HG03159 (cell line): ENCODE measurements around the gene PSMB3.
"Not testable (repeated sequence)": the region's sequence is repeated elsewhere in the genome, so short reads cannot be mapped to it uniquely, and the experiment has no call there.

Source experiments
- ATAC-seq: cut with Tn5 transposase; IDR thresholded peaks from one replicate; pipeline ENCODE4 v1.9.1; 2021; ENCODE audit warnings: mild to moderate bottlenecking, moderate library complexity; ENCODE audit not compliant: unreplicated experiment

Gene PSMB3

GRCh38 chr17:38715216-38715943, 37.2 kb upstream of the PSMB3 start:
- ATAC-seq = no peak

- no peak for ATAC-seq
Observed at GRCh38 chr17:38716368-38717005, 36.1 kb upstream of the PSMB3 start.

- ATAC-seq = no peak
Observed at GRCh38 chr17:38717139-38717745, 35.3 kb upstream of the PSMB3 start.

- ATAC-seq = no peak
Observed at GRCh38 chr17:38719289-38719942, 33.1 kb upstream of the PSMB3 start.

GRCh38 chr17:38719943-38720641, 32.4 kb upstream of the PSMB3 start:
- no peak for ATAC-seq

- ATAC-seq = no peak
Observed at GRCh38 chr17:38720941-38721340, 31.6 kb upstream of the PSMB3 start.

- no peak for ATAC-seq
Observed at GRCh38 chr17:38721802-38722201, 30.7 kb upstream of the PSMB3 start.

- no peak for ATAC-seq
Observed at GRCh38 chr17:38724337-38724988, 28.1 kb upstream of the PSMB3 start.

GRCh38 chr17:38725066-38725465, 27.5 kb upstream of the PSMB3 start:
- no peak for ATAC-seq

GRCh38 chr17:38726145-38726544, 26.4 kb upstream of the PSMB3 start:
- not testable (repeated sequence) for ATAC-seq

GRCh38 chr17:38727736-38728135, 24.8 kb upstream of the PSMB3 start:
- no peak for ATAC-seq

GRCh38 chr17:38728290-38728831, 24.2 kb upstream of the PSMB3 start:
- ATAC-seq = no peak

GRCh38 chr17:38729368-38729885, 23.1 kb upstream of the PSMB3 start:
- ATAC-seq = no peak

GRCh38 chr17:38729886-38730525, 22.5 kb upstream of the PSMB3 start, which contains the start of gene CISD3:
CISD3 (plus strand) TSS chr17:38730341; CDS start chr17:38730359, 18 bp downstream.
- peak; percentile 76 for ATAC-seq

- ATAC-seq = no peak
Observed at GRCh38 chr17:38730526-38731379, 21.8 kb upstream of the PSMB3 start.

GRCh38 chr17:38731526-38732294, 20.8 kb upstream of the PSMB3 start:
- ATAC-seq = no peak

GRCh38 chr17:38732376-38733281, 19.9 kb upstream of the PSMB3 start:
- no peak for ATAC-seq
